H9 (cell line): ENCODE measurements around the gene QSER1. TPM values are rescaled to one million over a fixed set of nuclear protein-coding genes. Genes with fewer than 3 reads are reported as not detected.

ENCODE experiments used
- DNase-seq: peaks from one replicate; pipeline ENCODE4 v3.0.0-alpha.2; 2017
- H2AFZ ChIP-seq: one replicate; pipeline ENCODE4 v1.6.1; 2013; ENCODE audit warnings: mild to moderate bottlenecking, low read length, control low read depth, moderate library complexity
- H2AK5ac ChIP-seq: 2 replicates; pipeline ENCODE4 v1.6.1; 2013; ENCODE audit warnings: low read length, control low read depth, mixed read lengths; ENCODE audit not compliant: insufficient read length
- H2BK120ac ChIP-seq: one replicate; pipeline ENCODE4 v1.6.1; 2013; ENCODE audit warnings: low read depth, mild to moderate bottlenecking, low read length, control low read depth, inconsistent platforms; ENCODE audit not compliant: poor library complexity, severe bottlenecking
- H2BK12ac ChIP-seq: 2 replicates; pipeline ENCODE4 v1.6.1; 2013; ENCODE audit warnings: low read length, control low read depth, mixed read lengths, low read depth; ENCODE audit not compliant: insufficient read length
- H2BK15ac ChIP-seq: 2 replicates; pipeline ENCODE4 v1.6.1; 2013; ENCODE audit warnings: low read depth, low read length, control low read depth
- H2BK20ac ChIP-seq: one replicate; pipeline ENCODE4 v1.6.1; 2013; ENCODE audit warnings: low read depth, mild to moderate bottlenecking, low read length, control low read depth, inconsistent platforms; ENCODE audit not compliant: poor library complexity, severe bottlenecking
- H2BK5ac ChIP-seq: 2 replicates; pipeline ENCODE4 v1.6.1; 2013; ENCODE audit warnings: low read length, control low read depth, mixed read lengths; ENCODE audit not compliant: insufficient read length
- H3K14ac ChIP-seq: 2 replicates; pipeline ENCODE4 v1.6.1; 2013; ENCODE audit warnings: low read length, control low read depth; ENCODE audit not compliant: insufficient read depth
- H3K18ac ChIP-seq: 2 replicates; pipeline ENCODE4 v1.6.1; 2013; ENCODE audit warnings: low read depth, mild to moderate bottlenecking, mixed read lengths, low read length, control low read depth; ENCODE audit not compliant: insufficient read length
- H3K23ac ChIP-seq: 2 replicates; pipeline ENCODE4 v1.6.1; 2013; ENCODE audit warnings: low read length, control low read depth, mixed read lengths, low read depth; ENCODE audit not compliant: insufficient read length
- H3K23me2 ChIP-seq: 2 replicates; pipeline ENCODE4 v1.6.1; 2013; ENCODE audit warnings: low read depth, mild to moderate bottlenecking, mixed read lengths, low read length, control low read depth; ENCODE audit not compliant: insufficient read length, poor library complexity, severe bottlenecking
- H3K27ac ChIP-seq: 2 replicates; pipeline ENCODE4 v1.5.1; 2013; ENCODE audit warnings: low read length, control low read depth, mixed read lengths, low read depth; ENCODE audit not compliant: insufficient read length
- H3K27me3 ChIP-seq: 2 replicates; pipeline ENCODE4 v1.6.1; 2013; ENCODE audit warnings: low read length, control low read depth, inconsistent platforms; ENCODE audit not compliant: insufficient read depth
- H3K4ac ChIP-seq: 2 replicates; pipeline ENCODE4 v1.6.1; 2013; ENCODE audit warnings: low read depth, mild to moderate bottlenecking, control low read depth, inconsistent platforms, low read length, moderate library complexity
- H3K4me1 ChIP-seq: 2 replicates; pipeline ENCODE4 v1.6.1; 2013; ENCODE audit warnings: low read length, control low read depth, inconsistent platforms; ENCODE audit not compliant: insufficient read depth
- H3K4me2 ChIP-seq: 2 replicates; pipeline ENCODE4 v1.6.1; 2013; ENCODE audit warnings: low read length, control low read depth, mixed read lengths; ENCODE audit not compliant: insufficient read length, insufficient read depth
- H3K56ac ChIP-seq: 2 replicates; pipeline ENCODE4 v1.6.1; 2013; ENCODE audit warnings: low read depth, mild to moderate bottlenecking, mixed read lengths, low read length, control low read depth; ENCODE audit not compliant: insufficient read length
- H3K79me1 ChIP-seq: 2 replicates; pipeline ENCODE4 v1.6.1; 2013; ENCODE audit warnings: low read depth, mild to moderate bottlenecking, moderate library complexity, low read length, control low read depth, inconsistent platforms; ENCODE audit not compliant: insufficient read depth, poor library complexity, severe bottlenecking
- H3K79me2 ChIP-seq: 2 replicates; pipeline ENCODE4 v1.6.1; 2013; ENCODE audit warnings: low read length, control low read depth, inconsistent platforms; ENCODE audit not compliant: insufficient read depth
- H3K9ac ChIP-seq: 2 replicates; pipeline ENCODE4 v1.6.1; 2013; ENCODE audit warnings: low read length, control low read depth, mixed read lengths; ENCODE audit not compliant: insufficient read length; ENCODE audit errors: extremely low read depth
- H3K9me3 ChIP-seq: one replicate; pipeline ENCODE4 v1.6.1; 2013; ENCODE audit warnings: low read depth, low read length, inconsistent platforms; ENCODE audit not compliant: control insufficient read depth
- H3T11ph ChIP-seq: one replicate; pipeline ENCODE4 v1.6.1; 2013; ENCODE audit warnings: mild to moderate bottlenecking, low read length, control low read depth, inconsistent platforms
- H4K20me1 ChIP-seq: one replicate; pipeline ENCODE4 v1.6.1; 2013; ENCODE audit not compliant: control insufficient read depth, insufficient read length, insufficient read depth
- H4K5ac ChIP-seq: 2 replicates; pipeline ENCODE4 v1.6.1; 2013; ENCODE audit warnings: low read depth, mild to moderate bottlenecking, mixed read lengths, low read length, control low read depth; ENCODE audit not compliant: insufficient read length
- H4K8ac ChIP-seq: replicated peaks from 2 replicates; pipeline ENCODE4 v1.6.1; 2013; ENCODE audit warnings: low read length, control low read depth, mixed read lengths, low read depth; ENCODE audit not compliant: insufficient read length
- H4K91ac ChIP-seq: 2 replicates; pipeline ENCODE4 v1.6.1; 2013; ENCODE audit warnings: low read depth, mild to moderate bottlenecking, moderate library complexity, mixed read lengths, low read length, control low read depth; ENCODE audit not compliant: insufficient read length
- H3K27ac Mint-ChIP-seq, 3 experiments: 2 replicates in 2 of 3; 3 replicates in 1 of 3; pipeline ENCODE4 v1.8.0; 2020 to 2021; ENCODE audit warnings: mixed read lengths in 3 of 3, mild to moderate bottlenecking in 1 of 3, moderate library complexity in 1 of 3
- H3K27me3 Mint-ChIP-seq: 2 replicates; pipeline ENCODE4 v1.8.0; 2021; ENCODE audit warnings: low read depth, mild to moderate bottlenecking, moderate library complexity, mixed read lengths
- H3K36me3 Mint-ChIP-seq, 3 experiments: 2 replicates in 2 of 3; 3 replicates in 1 of 3; pipeline ENCODE4 v1.8.0; 2020 to 2021; ENCODE audit warnings: low read depth in 3 of 3, mixed read lengths in 3 of 3; ENCODE audit not compliant: insufficient read depth in 1 of 3
- H3K4me1 Mint-ChIP-seq, 2 experiments: 2 replicates each; pipeline ENCODE4 v1.8.0; 2020; ENCODE audit warnings: mixed read lengths in 2 of 2
- H3K4me3 Mint-ChIP-seq, 2 experiments: 2 replicates in 1 of 2; 3 replicates in 1 of 2; pipeline ENCODE4 v1.8.0; 2020 to 2021; ENCODE audit warnings: mild to moderate bottlenecking in 2 of 2, mixed read lengths in 2 of 2, moderate library complexity in 1 of 2
- H3K9me3 Mint-ChIP-seq, 2 experiments: 2 replicates in 1 of 2; 3 replicates in 1 of 2; pipeline ENCODE4 v1.8.0; 2020; ENCODE audit warnings: mild to moderate bottlenecking in 2 of 2, mixed read lengths in 2 of 2, moderate library complexity in 1 of 2
- WGBS: extraction: QIAGEN DNeasy Blood & Tissue Kit; methylation state at CpG from one replicate; pipeline ENCODE4 v1.1.7; 2013; ENCODE audit warnings: missing lambda C conversion rate, low lambda C conversion rate, mixed read lengths; ENCODE audit not compliant: insufficient read length; ENCODE audit errors: extremely low coverage; 5-methylcytosine and 5-hydroxymethylcytosine counted together
- total RNA-seq: library from RNA; stranded (reverse); gene quantifications from 2 replicates; pipeline ENCODE4 v1.2.1, GENCODE V29; 2021
- TF ChIP-seq, protein P1 (sequence below): fragments of 200-600 bp; sonication (generic); conservative IDR thresholded peaks from 3 replicates; pipeline ENCODE4 v1.8.0; 2021; ENCODE audit warnings: antibody characterized with exemption, mild to moderate bottlenecking

Gene QSER1
- total RNA-seq, 1 experiment from 2014 or later: 139 TPM

DNA sequence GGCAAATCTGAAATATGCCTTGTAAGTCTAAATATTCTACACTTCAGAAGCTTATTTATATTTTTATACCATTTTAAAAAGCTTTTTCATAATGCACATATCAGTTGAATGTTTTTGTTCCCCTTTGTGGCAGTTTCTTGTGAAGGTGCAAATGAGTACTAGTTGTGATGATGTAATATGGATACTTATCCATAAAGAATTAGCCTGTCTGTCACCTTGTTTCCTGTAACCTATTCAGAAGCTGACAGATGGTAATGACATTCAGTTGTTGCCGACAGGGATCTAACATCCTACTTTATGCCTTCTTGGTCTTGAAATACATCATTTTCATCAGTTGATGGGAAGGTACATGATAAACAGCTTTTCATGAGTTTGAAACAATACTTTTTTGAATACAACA is 2.9 kb downstream of the QSER1 start:
- Histone ChIP-seq H2AK5ac (no peak overlapping the region), H3K9ac (no peak overlapping the region), H2BK15ac (no peak overlapping the region), H3K4ac (no peak overlapping the region), H3K9me3 (no peaks in the 10 kb centered on the region), H3K4me2 (peak overlapping the region; percentile 85), H2BK12ac (no peak overlapping the region), H4K20me1 (no peaks in the 10 kb centered on the region), H3K79me1 (peaks cover 2% of the 10 kb centered on the region), H2AFZ (no peak overlapping the region), H4K91ac (no peak overlapping the region), H3K27ac (no peak overlapping the region), H3T11ph (no peak overlapping the region), H3K18ac (no peak overlapping the region), H3K23ac (no peak overlapping the region), H3K23me2 (peaks cover 4% of the 10 kb centered on the region), H3K27me3 (no peaks in the 10 kb centered on the region), H4K8ac (no peak overlapping the region), H3K79me2 (peaks cover 64% of the 10 kb centered on the region), H3K14ac (no peak overlapping the region), H3K4me1 (peaks cover 6% of the 10 kb centered on the region), H2BK5ac (no peak overlapping the region), H3K56ac (no peak overlapping the region), H4K5ac (no peak overlapping the region), H2BK120ac (no peak overlapping the region), H2BK20ac (no peak overlapping the region)
- Mint-ChIP-seq H3K27me3 (no peaks in the 10 kb centered on the region; the same call in 1 of the 2 replicates), H3K27ac (peak overlapping the region in 2 of 3 experiments; percentile 67 to 89; a peak in 5 of 7 replicates), H3K4me3 (peak overlapping the region; percentile 90 to 95), H3K36me3 (peaks cover 7 to 52% (median 46%) of the 10 kb centered on the region in 3 experiments), H3K9me3 (peaks cover 0 to 2% of the 10 kb centered on the region in 2 experiments; a peak in 1 of 5 replicates), H3K4me1 (peaks cover 45 to 53% of the 10 kb centered on the region in 2 experiments)
- WGBS: no CpG with 5 or more reads among the region's 1 CpG
- no peak for DNase-seq
- TF ChIP-seq, protein P1, sequence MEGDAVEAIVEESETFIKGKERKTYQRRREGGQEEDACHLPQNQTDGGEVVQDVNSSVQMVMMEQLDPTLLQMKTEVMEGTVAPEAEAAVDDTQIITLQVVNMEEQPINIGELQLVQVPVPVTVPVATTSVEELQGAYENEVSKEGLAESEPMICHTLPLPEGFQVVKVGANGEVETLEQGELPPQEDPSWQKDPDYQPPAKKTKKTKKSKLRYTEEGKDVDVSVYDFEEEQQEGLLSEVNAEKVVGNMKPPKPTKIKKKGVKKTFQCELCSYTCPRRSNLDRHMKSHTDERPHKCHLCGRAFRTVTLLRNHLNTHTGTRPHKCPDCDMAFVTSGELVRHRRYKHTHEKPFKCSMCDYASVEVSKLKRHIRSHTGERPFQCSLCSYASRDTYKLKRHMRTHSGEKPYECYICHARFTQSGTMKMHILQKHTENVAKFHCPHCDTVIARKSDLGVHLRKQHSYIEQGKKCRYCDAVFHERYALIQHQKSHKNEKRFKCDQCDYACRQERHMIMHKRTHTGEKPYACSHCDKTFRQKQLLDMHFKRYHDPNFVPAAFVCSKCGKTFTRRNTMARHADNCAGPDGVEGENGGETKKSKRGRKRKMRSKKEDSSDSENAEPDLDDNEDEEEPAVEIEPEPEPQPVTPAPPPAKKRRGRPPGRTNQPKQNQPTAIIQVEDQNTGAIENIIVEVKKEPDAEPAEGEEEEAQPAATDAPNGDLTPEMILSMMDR: no peak
